Measurements from ENCODE around the gene RNLS.

The RNLS gene

DNA sequence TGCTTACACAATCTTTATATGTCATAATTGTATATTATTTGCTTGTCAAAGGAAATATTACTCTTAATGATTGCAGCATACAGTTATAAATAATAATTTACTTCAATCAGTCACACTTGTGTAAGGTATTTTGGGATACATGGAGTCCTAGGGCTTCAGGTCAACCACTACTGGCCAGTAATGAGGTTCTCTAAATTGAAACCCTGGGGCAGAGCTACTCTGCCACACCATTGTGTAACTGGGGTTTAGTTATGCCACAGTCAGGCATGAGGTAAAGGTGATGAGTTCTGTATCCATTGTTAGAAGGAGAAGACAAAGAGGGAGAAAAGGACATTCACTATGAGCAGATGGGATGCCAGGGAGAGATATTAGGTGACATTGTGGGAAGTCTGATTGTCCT is 117.4 kb downstream of the RNLS start:
- Mint-ChIP-seq H3K4me3 (no peak overlapping the region), H3K27me3 (ENCODE audit: low read depth) (peaks cover 13% of the 10 kb centered on the region), H3K36me3 (ENCODE audit: low read depth) (no peaks in the 10 kb centered on the region), H3K27ac (no peak overlapping the region), H3K9me3 (no peaks in the 10 kb centered on the region), H3K4me1 (ENCODE audit: low read depth) (no peaks in the 10 kb centered on the region)

DNA sequence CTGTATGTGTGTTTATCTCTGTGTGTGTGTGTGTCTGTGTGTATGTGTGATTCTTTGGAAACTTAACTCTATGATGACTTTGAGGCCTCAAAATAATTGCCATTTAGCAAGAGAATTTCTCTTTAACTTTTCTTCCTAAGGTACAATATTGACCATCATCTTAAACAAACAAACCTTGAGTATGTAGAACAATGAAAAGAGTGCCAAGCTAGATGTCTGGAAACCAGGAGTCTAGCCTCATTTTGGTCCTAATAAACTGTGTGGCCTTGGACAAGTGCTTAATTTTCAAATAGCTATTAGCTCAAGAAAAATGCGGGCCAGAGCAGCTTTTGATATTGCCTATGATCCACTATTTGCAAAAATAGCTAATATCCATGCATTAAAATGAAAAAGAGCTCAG is 119.3 kb downstream of the RNLS start:
- Mint-ChIP-seq H3K9me3 (no peaks in the 10 kb centered on the region), H3K27ac (no peak overlapping the region), H3K36me3 (ENCODE audit: low read depth) (no peaks in the 10 kb centered on the region), H3K27me3 (ENCODE audit: low read depth) (peaks cover 13% of the 10 kb centered on the region), H3K4me3 (no peak overlapping the region), H3K4me1 (ENCODE audit: low read depth) (no peaks in the 10 kb centered on the region)

DNA sequence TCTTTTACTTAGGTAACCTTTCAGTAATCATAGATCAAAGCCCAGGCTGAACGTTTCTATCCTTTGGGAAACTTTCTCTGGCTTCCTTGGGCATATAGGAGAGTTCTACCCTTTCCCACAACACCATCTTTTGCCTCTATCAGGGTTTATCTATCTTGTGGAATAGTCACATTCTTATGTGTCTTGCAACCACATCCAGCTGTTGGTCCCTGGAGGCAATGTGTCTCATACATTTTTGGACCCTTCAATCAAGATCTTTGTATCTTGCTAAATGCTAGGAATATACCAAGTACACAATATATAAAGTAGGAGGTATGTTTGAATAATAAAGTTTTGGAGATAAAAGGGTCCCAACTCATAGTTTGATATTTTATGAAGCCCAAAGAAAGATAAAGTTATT is 121.7 kb downstream of the RNLS start:
- Mint-ChIP-seq H3K4me1 (ENCODE audit: low read depth) (no peaks in the 10 kb centered on the region), H3K27ac (no peak overlapping the region), H3K36me3 (ENCODE audit: low read depth) (no peaks in the 10 kb centered on the region), H3K27me3 (ENCODE audit: low read depth) (peaks cover 10% of the 10 kb centered on the region), H3K4me3 (no peak overlapping the region), H3K9me3 (no peaks in the 10 kb centered on the region)

- Mint-ChIP-seq H3K4me3 (no peak overlapping the region), H3K27me3 (ENCODE audit: low read depth) (peaks cover 4% of the 10 kb centered on the region), H3K36me3 (ENCODE audit: low read depth) (no peaks in the 10 kb centered on the region), H3K4me1 (ENCODE audit: low read depth) (no peaks in the 10 kb centered on the region), H3K27ac (no peak overlapping the region), H3K9me3 (no peaks in the 10 kb centered on the region)
These were observed 123.6 kb downstream of the RNLS start for GRCh38 chr10:88459530-88459929.

DNA sequence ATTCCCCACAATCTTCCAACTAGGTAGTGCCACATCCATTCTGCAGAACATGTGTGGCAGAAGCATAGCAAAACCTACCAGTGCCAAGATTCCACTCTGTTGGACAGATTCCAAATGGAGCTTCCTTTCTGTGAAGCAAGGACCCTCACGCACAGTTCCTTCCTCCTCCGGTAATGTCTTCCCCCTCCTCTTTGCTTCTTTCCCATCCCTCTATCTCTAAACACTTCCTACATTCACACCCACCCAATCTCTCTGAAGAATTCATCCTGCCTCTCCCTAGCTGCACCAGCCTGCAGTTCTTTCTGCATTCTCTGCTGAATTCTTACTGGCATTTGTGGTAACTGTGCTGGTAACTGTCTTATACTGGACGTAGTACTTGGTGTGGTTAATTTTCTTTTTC is 124.9 kb downstream of the RNLS start:
- Mint-ChIP-seq H3K4me3 (no peak overlapping the region), H3K27me3 (ENCODE audit: low read depth) (peaks cover 4% of the 10 kb centered on the region), H3K27ac (no peak overlapping the region), H3K4me1 (ENCODE audit: low read depth) (no peaks in the 10 kb centered on the region), H3K36me3 (ENCODE audit: low read depth) (no peaks in the 10 kb centered on the region), H3K9me3 (no peaks in the 10 kb centered on the region)

- Mint-ChIP-seq H3K4me1 (ENCODE audit: low read depth) (no peaks in the 10 kb centered on the region), H3K27ac (no peak overlapping the region), H3K27me3 (ENCODE audit: low read depth) (peaks cover 4% of the 10 kb centered on the region), H3K9me3 (no peaks in the 10 kb centered on the region), H3K4me3 (no peak overlapping the region), H3K36me3 (ENCODE audit: low read depth) (no peaks in the 10 kb centered on the region)
These were observed 125.5 kb downstream of the RNLS start for GRCh38 chr10:88457660-88458059.

DNA sequence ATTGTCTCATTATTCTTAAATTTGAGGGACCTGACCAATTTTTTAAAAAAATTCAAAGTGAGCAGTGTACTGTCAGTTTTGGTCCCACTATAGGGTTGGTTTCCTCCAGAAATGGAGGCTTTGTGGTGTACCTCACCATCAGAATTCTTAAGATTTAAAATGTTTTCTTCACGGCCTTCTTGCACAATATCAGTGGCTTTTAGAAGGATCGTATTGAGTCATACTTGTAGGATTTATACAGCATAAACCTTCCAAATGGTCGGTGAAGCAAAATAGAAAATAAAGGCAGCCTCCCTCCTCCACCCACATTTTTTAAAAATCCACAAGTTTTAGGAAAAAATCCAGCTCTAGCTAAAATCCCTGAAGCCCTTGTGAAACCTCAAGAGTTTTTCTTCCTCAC is 126.4 kb downstream of the RNLS start:
- Mint-ChIP-seq H3K4me3 (no peak overlapping the region), H3K36me3 (ENCODE audit: low read depth) (no peaks in the 10 kb centered on the region), H3K4me1 (ENCODE audit: low read depth) (no peaks in the 10 kb centered on the region), H3K27ac (no peak overlapping the region), H3K9me3 (no peaks in the 10 kb centered on the region), H3K27me3 (ENCODE audit: low read depth) (no peaks in the 10 kb centered on the region)

GRCh38 chr10:88455831-88456230 is 127.3 kb downstream of the RNLS start:
- no peaks in the 10 kb centered on the region for H3K9me3 Mint-ChIP-seq
- H3K4me3 Mint-ChIP-seq: no peak overlapping the region
- no peaks in the 10 kb centered on the region for H3K36me3 Mint-ChIP-seq (ENCODE audit: low read depth)

GRCh38 chr10:88450201-88450600 is 132.9 kb downstream of the RNLS start:
- H3K27ac Mint-ChIP-seq: no peak overlapping the region
- H3K36me3 Mint-ChIP-seq (ENCODE audit: low read depth): no peaks in the 10 kb centered on the region
- H3K4me1 Mint-ChIP-seq (ENCODE audit: low read depth): no peaks in the 10 kb centered on the region
- no peak overlapping the region for H3K4me3 Mint-ChIP-seq
- no peaks in the 10 kb centered on the region for H3K9me3 Mint-ChIP-seq
- H3K27me3 Mint-ChIP-seq (ENCODE audit: low read depth): peaks cover 15% of the 10 kb centered on the region

More at GRCh38 chr10:88455831-88456230, 127.3 kb downstream of the RNLS start:
- Mint-ChIP-seq H3K27me3 (ENCODE audit: low read depth) (no peaks in the 10 kb centered on the region), H3K4me1 (ENCODE audit: low read depth) (no peaks in the 10 kb centered on the region), H3K27ac (no peak overlapping the region)

DNA sequence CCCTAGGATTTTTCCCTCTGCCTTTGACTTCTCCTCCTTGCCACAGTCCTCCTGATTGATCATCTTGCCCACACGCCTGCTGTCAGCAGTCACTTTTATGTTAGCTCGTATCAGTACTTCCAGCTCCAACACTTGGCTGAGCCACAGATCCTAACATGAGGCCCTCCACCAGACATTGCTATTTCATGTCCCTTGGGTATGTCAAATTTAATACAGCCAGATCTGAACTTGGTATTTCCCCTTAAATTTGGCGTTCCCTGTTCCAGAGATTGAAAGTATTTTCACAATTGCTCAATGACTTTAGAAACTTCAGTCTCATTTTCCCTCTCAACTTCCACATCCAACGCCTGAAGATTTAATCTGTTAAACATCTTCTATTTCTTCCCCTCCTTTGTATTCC is 140.4 kb downstream of the RNLS start:
- H3K36me3 Mint-ChIP-seq (ENCODE audit: low read depth): peaks cover 2% of the 10 kb centered on the region
- peaks cover 32% of the 10 kb centered on the region for H3K27me3 Mint-ChIP-seq (ENCODE audit: low read depth)
- no peak overlapping the region for H3K27ac Mint-ChIP-seq
- H3K4me3 Mint-ChIP-seq: no peak overlapping the region
- H3K9me3 Mint-ChIP-seq: peaks cover 7% of the 10 kb centered on the region
- no peaks in the 10 kb centered on the region for H3K4me1 Mint-ChIP-seq (ENCODE audit: low read depth)

DNA sequence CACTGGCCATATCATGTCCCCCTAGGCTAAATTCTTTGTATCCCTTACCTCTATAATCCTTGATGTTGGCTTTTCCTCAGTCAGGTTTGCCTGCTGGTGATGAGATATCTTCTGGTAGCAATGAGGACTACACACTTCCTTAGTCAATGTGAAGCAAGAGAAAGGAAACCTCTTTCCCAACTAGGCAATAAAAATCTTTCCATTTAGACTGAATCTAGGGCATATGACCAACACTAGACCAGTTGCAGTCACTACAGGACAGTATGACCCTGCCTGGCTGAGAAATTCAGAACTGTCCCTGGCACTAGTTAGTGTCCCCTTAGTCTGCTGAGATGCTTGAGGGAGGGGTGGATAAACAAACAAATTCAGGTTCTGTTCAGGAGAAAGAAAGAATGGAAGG is 142.6 kb downstream of the RNLS start:
- Mint-ChIP-seq H3K27me3 (ENCODE audit: low read depth) (peaks cover 17% of the 10 kb centered on the region), H3K9me3 (peaks cover 7% of the 10 kb centered on the region), H3K4me3 (no peak overlapping the region), H3K36me3 (ENCODE audit: low read depth) (peaks cover 2% of the 10 kb centered on the region), H3K4me1 (ENCODE audit: low read depth) (no peaks in the 10 kb centered on the region), H3K27ac (no peak overlapping the region)

GRCh38 chr10:88439932-88440331 is 143.2 kb downstream of the RNLS start:
- H3K4me1 Mint-ChIP-seq (ENCODE audit: low read depth): no peaks in the 10 kb centered on the region
- no peak overlapping the region for H3K4me3 Mint-ChIP-seq
- H3K27ac Mint-ChIP-seq: no peak overlapping the region
- peaks cover 22% of the 10 kb centered on the region for H3K27me3 Mint-ChIP-seq (ENCODE audit: low read depth)
- H3K9me3 Mint-ChIP-seq: peaks cover 7% of the 10 kb centered on the region
- peaks cover 2% of the 10 kb centered on the region for H3K36me3 Mint-ChIP-seq (ENCODE audit: low read depth)

DNA sequence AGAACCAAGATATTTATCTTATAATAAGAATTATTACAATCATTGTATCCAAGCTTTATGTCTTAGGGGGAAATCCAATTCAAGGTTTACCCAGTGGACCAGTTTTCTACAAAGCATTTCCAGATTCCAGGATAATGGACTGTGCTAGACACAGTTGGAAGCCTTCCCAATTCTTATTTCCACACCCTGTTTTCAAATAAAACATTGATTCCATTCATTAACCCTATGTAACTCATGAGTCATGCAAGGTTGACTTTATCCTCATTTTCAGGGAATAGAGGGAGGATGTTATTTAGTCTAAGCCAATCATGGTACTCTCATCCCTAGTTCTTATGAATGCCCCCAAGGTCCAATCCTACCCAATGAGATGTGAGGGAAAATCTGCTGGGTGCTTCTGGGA is 145.7 kb downstream of the RNLS start:
- no peaks in the 10 kb centered on the region for H3K36me3 Mint-ChIP-seq (ENCODE audit: low read depth)
- H3K4me3 Mint-ChIP-seq: no peak overlapping the region
- H3K27me3 Mint-ChIP-seq (ENCODE audit: low read depth): peaks cover 13% of the 10 kb centered on the region
- H3K9me3 Mint-ChIP-seq: no peaks in the 10 kb centered on the region
- no peak overlapping the region for H3K27ac Mint-ChIP-seq
- H3K4me1 Mint-ChIP-seq (ENCODE audit: low read depth): no peaks in the 10 kb centered on the region

- Mint-ChIP-seq H3K27me3 (ENCODE audit: low read depth) (peaks cover 23% of the 10 kb centered on the region), H3K4me1 (ENCODE audit: low read depth) (no peaks in the 10 kb centered on the region), H3K4me3 (no peak overlapping the region), H3K9me3 (peaks cover 4% of the 10 kb centered on the region), H3K36me3 (ENCODE audit: low read depth) (peaks cover 3% of the 10 kb centered on the region), H3K27ac (no peak overlapping the region)
These were observed 149.4 kb downstream of the RNLS start for GRCh38 chr10:88433565-88434186.

DNA sequence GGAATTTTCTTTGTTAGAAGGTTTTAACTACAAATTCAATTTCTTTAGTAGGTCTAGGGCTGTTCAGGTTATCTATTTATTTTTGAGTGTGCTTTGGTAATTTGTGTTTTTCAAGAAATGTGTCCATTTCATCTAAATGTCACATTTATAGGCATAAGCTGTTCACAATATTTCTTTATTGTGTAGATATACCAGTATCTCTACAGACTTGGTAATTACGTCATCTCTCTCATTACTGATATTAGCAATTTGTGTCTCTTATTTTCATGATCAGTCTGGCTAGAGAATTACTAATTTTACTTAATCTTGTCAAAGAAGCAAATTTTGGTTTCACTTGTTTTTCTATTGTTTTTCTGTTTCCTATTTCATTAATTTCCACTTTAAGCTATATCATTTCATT is 152.0 kb downstream of the RNLS start:
- Mint-ChIP-seq H3K27me3 (ENCODE audit: low read depth) (peaks cover 29% of the 10 kb centered on the region), H3K4me1 (ENCODE audit: low read depth) (peaks cover 5% of the 10 kb centered on the region), H3K9me3 (peaks cover 4% of the 10 kb centered on the region), H3K27ac (no peak overlapping the region), H3K4me3 (no peak overlapping the region), H3K36me3 (ENCODE audit: low read depth) (peaks cover 3% of the 10 kb centered on the region)

- H3K36me3 Mint-ChIP-seq (ENCODE audit: low read depth): peaks cover 3% of the 10 kb centered on the region
- H3K4me3 Mint-ChIP-seq: no peak overlapping the region
- no peak overlapping the region for H3K27ac Mint-ChIP-seq
- H3K4me1 Mint-ChIP-seq (ENCODE audit: low read depth): peaks cover 7% of the 10 kb centered on the region
- peaks cover 28% of the 10 kb centered on the region for H3K27me3 Mint-ChIP-seq (ENCODE audit: low read depth)
- H3K9me3 Mint-ChIP-seq: peaks cover 4% of the 10 kb centered on the region
These were observed 154.1 kb downstream of the RNLS start for GRCh38 chr10:88428976-88429375.

Data from T-helper 1 cell treated with Interleukin-12 subunit alpha and Interleukin-12 subunit beta and Interleukin-4 antibody, amounts not matched to agents 30 μg/mL and 1 μg/mL, for 36 hours (primary cell).